IPS-20b (cell line): ENCODE data around the gene GNAS-AS1.

Source experiments
- H3K27ac ChIP-seq: one replicate; pipeline ENCODE4 v1.5.1; 2013; ENCODE audit warnings: low read length
- H3K27me3 ChIP-seq: 2 replicates; pipeline ENCODE4 v1.6.1; 2013; ENCODE audit warnings: mild to moderate bottlenecking, low read length, inconsistent platforms; ENCODE audit not compliant: insufficient read depth
- H3K36me3 ChIP-seq: 2 replicates; pipeline ENCODE4 v1.6.1; 2013; ENCODE audit warnings: low read depth, mild to moderate bottlenecking, inconsistent platforms, low read length, moderate library complexity; ENCODE audit not compliant: insufficient read depth
- H3K4me1 ChIP-seq: 2 replicates; pipeline ENCODE4 v1.6.1; 2013; ENCODE audit warnings: mild to moderate bottlenecking, control low read depth, inconsistent platforms, low read length, moderate library complexity; ENCODE audit not compliant: insufficient read depth
- H3K4me3 ChIP-seq: 2 replicates; pipeline ENCODE4 v1.5.1; 2013; ENCODE audit warnings: mild to moderate bottlenecking, low read length, inconsistent platforms
- H3K9ac ChIP-seq: 2 replicates; pipeline ENCODE4 v1.6.1; 2013; ENCODE audit warnings: low read depth, mild to moderate bottlenecking, inconsistent platforms, low read length, moderate library complexity
- H3K9me3 ChIP-seq: 2 replicates; pipeline ENCODE4 v1.6.1; 2013; ENCODE audit warnings: mild to moderate bottlenecking, low read depth, low read length, inconsistent platforms; ENCODE audit not compliant: insufficient read depth

Gene GNAS-AS1

GRCh38 chr20:58816051-58816450, 34.7 kb downstream of the GNAS-AS1 start:
- no peaks in the 10 kb centered on the region for H3K27me3 ChIP-seq
- H3K4me1 ChIP-seq, result no peaks in the 10 kb centered on the region
- no peaks in the 10 kb centered on the region for H3K36me3 ChIP-seq
- H3K9ac ChIP-seq, result no peak overlapping the region
- H3K9me3 ChIP-seq, result peaks cover 5% of the 10 kb centered on the region; the same call in 1 of the 2 replicates
- H3K4me3 ChIP-seq, result no peak overlapping the region
- no peak overlapping the region for H3K27ac ChIP-seq

GRCh38 chr20:58815448-58815847, 35.3 kb downstream of the GNAS-AS1 start:
- no peak overlapping the region for H3K4me3 ChIP-seq
- H3K36me3 ChIP-seq, result no peaks in the 10 kb centered on the region
- peaks cover under 1% of the 10 kb centered on the region; the same call in 1 of the 2 replicates for H3K9me3 ChIP-seq
- no peaks in the 10 kb centered on the region for H3K27me3 ChIP-seq
- no peak overlapping the region for H3K9ac ChIP-seq
- H3K4me1 ChIP-seq, result no peaks in the 10 kb centered on the region
- H3K27ac ChIP-seq, result no peak overlapping the region

GRCh38 chr20:58813369-58813768, 37.3 kb downstream of the GNAS-AS1 start:
- H3K9me3 ChIP-seq, result no peaks in the 10 kb centered on the region
- no peak overlapping the region for H3K4me3 ChIP-seq
- H3K4me1 ChIP-seq, result 0 out of 2 replicates have a peak, but pooled peaks cover 6% of the 10 kb centered on the region
- no peak overlapping the region for H3K27ac ChIP-seq
- H3K36me3 ChIP-seq, result no peaks in the 10 kb centered on the region
- no peaks in the 10 kb centered on the region for H3K27me3 ChIP-seq
- no peak overlapping the region for H3K9ac ChIP-seq

- no peaks in the 10 kb centered on the region for H3K36me3 ChIP-seq
- H3K27me3 ChIP-seq, result no peaks in the 10 kb centered on the region
- no peak overlapping the region for H3K27ac ChIP-seq
- H3K9ac ChIP-seq, result no peak overlapping the region
- H3K9me3 ChIP-seq, result no peaks in the 10 kb centered on the region
- peaks cover 11% of the 10 kb centered on the region; the same call in 1 of the 2 replicates for H3K4me1 ChIP-seq
- no peak overlapping the region for H3K4me3 ChIP-seq
These were observed 39.4 kb downstream of the GNAS-AS1 start for GRCh38 chr20:58811334-58811733.

GRCh38 chr20:58810879-58811250, 39.8 kb downstream of the GNAS-AS1 start:
- Histone ChIP-seq H3K9me3 (no peaks in the 10 kb centered on the region), H3K4me1 (peaks cover 11% of the 10 kb centered on the region; the same call in 1 of the 2 replicates), H3K36me3 (no peaks in the 10 kb centered on the region), H3K4me3 (no peak overlapping the region), H3K27me3 (no peaks in the 10 kb centered on the region), H3K9ac (no peak overlapping the region), H3K27ac (no peak overlapping the region)

GRCh38 chr20:58810116-58810878, 40.4 kb downstream of the GNAS-AS1 start:
- Histone ChIP-seq H3K36me3 (no peaks in the 10 kb centered on the region), H3K27ac (no peak overlapping the region), H3K9ac (no peak overlapping the region), H3K4me1 (peaks cover 11% of the 10 kb centered on the region; the same call in 1 of the 2 replicates), H3K4me3 (no peak overlapping the region), H3K27me3 (no peaks in the 10 kb centered on the region), H3K9me3 (no peaks in the 10 kb centered on the region)

- H3K27me3 ChIP-seq, result no peaks in the 10 kb centered on the region
- no peak overlapping the region for H3K9ac ChIP-seq
- no peaks in the 10 kb centered on the region for H3K9me3 ChIP-seq
- H3K27ac ChIP-seq, result no peak overlapping the region
- no peaks in the 10 kb centered on the region for H3K36me3 ChIP-seq
- H3K4me1 ChIP-seq, result peaks cover 11% of the 10 kb centered on the region; the same call in 1 of the 2 replicates
- H3K4me3 ChIP-seq, result no peak overlapping the region
These were observed 42.2 kb downstream of the GNAS-AS1 start for GRCh38 chr20:58808271-58809046.

- Histone ChIP-seq H3K36me3 (no peaks in the 10 kb centered on the region), H3K9ac (no peak overlapping the region), H3K9me3 (no peaks in the 10 kb centered on the region), H3K4me1 (peaks cover 18% of the 10 kb centered on the region; the same call in 1 of the 2 replicates), H3K27ac (no peak overlapping the region), H3K27me3 (no peaks in the 10 kb centered on the region), H3K4me3 (no peak overlapping the region)
These were observed 42.9 kb downstream of the GNAS-AS1 start for GRCh38 chr20:58807801-58808200.

- Histone ChIP-seq H3K27ac (no peak overlapping the region), H3K9ac (no peak overlapping the region), H3K4me3 (no peak overlapping the region), H3K9me3 (no peaks in the 10 kb centered on the region), H3K36me3 (no peaks in the 10 kb centered on the region), H3K4me1 (peaks cover 24% of the 10 kb centered on the region), H3K27me3 (no peaks in the 10 kb centered on the region)
These were observed 47.2 kb downstream of the GNAS-AS1 start for GRCh38 chr20:58803533-58803932.

- H3K36me3 ChIP-seq, result no peaks in the 10 kb centered on the region
- no peak overlapping the region for H3K4me3 ChIP-seq
- no peak overlapping the region for H3K27ac ChIP-seq
- H3K9me3 ChIP-seq, result no peaks in the 10 kb centered on the region
- no peaks in the 10 kb centered on the region for H3K27me3 ChIP-seq
- peaks cover 22% of the 10 kb centered on the region for H3K4me1 ChIP-seq
- no peak overlapping the region for H3K9ac ChIP-seq
These were observed 48.6 kb downstream of the GNAS-AS1 start for GRCh38 chr20:58802061-58802460.

GRCh38 chr20:58800134-58800871, 50.4 kb downstream of the GNAS-AS1 start:
- peaks cover 17% of the 10 kb centered on the region for H3K4me1 ChIP-seq
- no peak overlapping the region for H3K9ac ChIP-seq
- no peaks in the 10 kb centered on the region for H3K9me3 ChIP-seq
- no peaks in the 10 kb centered on the region for H3K27me3 ChIP-seq
- H3K4me3 ChIP-seq, result no peak overlapping the region
- no peak overlapping the region for H3K27ac ChIP-seq
- no peaks in the 10 kb centered on the region for H3K36me3 ChIP-seq
